ENCODE results near the gene PRPS1. TPM values are rescaled to one million over a fixed set of nuclear protein-coding genes. Genes with fewer than 3 reads are reported as not detected.

The PRPS1 gene
- total RNA-seq, 1 experiment from 2014 or later, result 87.3 TPM

DNA sequence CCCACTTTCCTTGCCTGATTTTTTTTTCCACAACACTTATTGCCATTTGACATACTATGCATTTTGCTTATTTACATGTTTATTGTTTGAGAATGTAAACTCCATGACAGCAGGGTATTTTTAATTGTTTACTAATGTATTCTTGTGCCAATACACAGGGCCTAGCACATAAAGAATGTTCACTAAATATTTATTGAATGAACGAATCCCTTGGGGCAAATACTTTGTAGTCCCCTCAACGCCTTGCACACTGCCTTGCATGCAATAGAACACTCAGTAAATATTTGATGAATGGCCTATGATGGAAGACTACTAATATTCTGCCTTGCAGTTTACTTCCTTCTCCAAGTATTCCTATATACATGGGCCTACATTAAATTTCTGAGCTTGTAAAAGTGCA is 1.4 kb upstream of the PRPS1 start:
- H3K36me3 ChIP-seq (ENCODE audit: insufficient read depth, low read length, poor library complexity, severe bottlenecking), result no peaks in the 10 kb centered on the region
- H3K27me3 ChIP-seq (replicated peaks; ENCODE audit: insufficient read depth, low read depth, low read length, poor library complexity), result no peaks in the 10 kb centered on the region
- BruUV-seq (replicated peaks), result no TSS peak
- H3K27ac ChIP-seq (ENCODE audit: low read depth, low read length, poor library complexity, severe bottlenecking), result no peak overlapping the region
- POLR2A ChIA-PET (ENCODE audit: low non-redundant PET), result no interaction called here
- H3K4me3 ChIP-seq (ENCODE audit: low read depth, low read length, poor library complexity, severe bottlenecking), result no peak overlapping the region
- no peak for TF ChIP-seq EZH2 (IDR thresholded peaks at IDR 0.05; ENCODE audit: borderline replicate concordance, low read depth, low read length, poor library complexity, severe bottlenecking)
- TF ChIP-seq, protein P1, sequence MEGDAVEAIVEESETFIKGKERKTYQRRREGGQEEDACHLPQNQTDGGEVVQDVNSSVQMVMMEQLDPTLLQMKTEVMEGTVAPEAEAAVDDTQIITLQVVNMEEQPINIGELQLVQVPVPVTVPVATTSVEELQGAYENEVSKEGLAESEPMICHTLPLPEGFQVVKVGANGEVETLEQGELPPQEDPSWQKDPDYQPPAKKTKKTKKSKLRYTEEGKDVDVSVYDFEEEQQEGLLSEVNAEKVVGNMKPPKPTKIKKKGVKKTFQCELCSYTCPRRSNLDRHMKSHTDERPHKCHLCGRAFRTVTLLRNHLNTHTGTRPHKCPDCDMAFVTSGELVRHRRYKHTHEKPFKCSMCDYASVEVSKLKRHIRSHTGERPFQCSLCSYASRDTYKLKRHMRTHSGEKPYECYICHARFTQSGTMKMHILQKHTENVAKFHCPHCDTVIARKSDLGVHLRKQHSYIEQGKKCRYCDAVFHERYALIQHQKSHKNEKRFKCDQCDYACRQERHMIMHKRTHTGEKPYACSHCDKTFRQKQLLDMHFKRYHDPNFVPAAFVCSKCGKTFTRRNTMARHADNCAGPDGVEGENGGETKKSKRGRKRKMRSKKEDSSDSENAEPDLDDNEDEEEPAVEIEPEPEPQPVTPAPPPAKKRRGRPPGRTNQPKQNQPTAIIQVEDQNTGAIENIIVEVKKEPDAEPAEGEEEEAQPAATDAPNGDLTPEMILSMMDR (conservative IDR thresholded peaks at IDR 0.05; ENCODE audit: low read depth, low read length), result no peak
- intact Hi-C loops (cut with micrococcal nuclease; ENCODE audit: unreplicated experiment), result no loop called here
- no peaks in the 10 kb centered on the region for H3K9me3 ChIP-seq (ENCODE audit: low read depth, low read length, poor library complexity, severe bottlenecking)
- CTCF ChIA-PET, result interaction anchor here (0.6 kb wide), 1 partner anchor 45 kb away, joined by 8 read pairs; no protein-coding TSS in a partner anchor
- DNase-seq (ENCODE audit: low spot score), result no peak
- H3K4me1 ChIP-seq (ENCODE audit: insufficient read depth, low read length, poor library complexity, severe bottlenecking), result peaks cover 5% of the 10 kb centered on the region

DNA sequence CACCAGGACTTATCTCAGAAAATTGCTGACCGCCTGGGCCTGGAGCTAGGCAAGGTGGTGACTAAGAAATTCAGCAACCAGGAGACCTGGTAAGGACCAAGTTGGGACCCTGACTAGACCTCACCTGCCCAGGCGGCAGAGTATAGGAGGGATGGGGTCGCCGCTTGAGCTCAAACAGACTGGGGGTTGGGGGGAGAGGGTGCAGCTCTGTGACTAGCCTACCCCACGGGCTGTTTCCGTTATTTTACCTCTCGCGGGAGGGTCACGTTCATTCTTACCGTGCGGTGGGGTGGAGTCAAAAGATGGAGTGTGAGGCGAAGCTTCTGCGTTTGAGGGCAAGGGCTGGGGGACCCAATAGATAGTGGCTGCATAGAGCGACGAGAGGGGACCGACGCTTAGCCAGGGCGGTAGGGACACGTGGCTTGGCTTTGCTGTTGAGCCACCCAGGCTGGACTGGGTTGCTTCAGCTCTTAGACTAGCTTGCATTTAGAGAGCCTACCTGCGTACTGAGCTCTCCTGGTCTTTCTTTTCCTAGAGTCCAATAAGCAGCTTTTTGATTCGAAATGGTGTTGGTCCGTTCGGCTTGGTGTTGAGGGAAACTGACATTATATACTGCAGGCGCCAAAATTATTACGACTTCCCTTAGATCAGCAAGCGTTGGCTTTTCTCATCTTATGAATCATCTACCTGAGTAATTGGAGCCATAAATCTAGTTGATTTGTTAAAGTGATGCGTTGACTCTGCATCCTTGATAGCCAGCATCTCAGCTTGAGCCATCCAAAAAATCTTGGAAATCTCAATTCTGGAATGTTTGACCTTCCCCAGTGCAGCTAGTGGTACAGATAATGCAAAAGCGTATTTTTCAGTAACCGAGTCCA is 591 bp downstream of the PRPS1 start:
- Histone ChIP-seq H3K27ac (ENCODE audit: low read depth, low read length, poor library complexity, severe bottlenecking) (peak overlapping the region; percentile 81), H3K4me1 (ENCODE audit: insufficient read depth, low read length, poor library complexity, severe bottlenecking) (peaks cover 5% of the 10 kb centered on the region), H3K27me3 (replicated peaks; ENCODE audit: insufficient read depth, low read depth, low read length, poor library complexity) (no peaks in the 10 kb centered on the region), H3K36me3 (ENCODE audit: insufficient read depth, low read length, poor library complexity, severe bottlenecking) (no peaks in the 10 kb centered on the region), H3K9me3 (ENCODE audit: low read depth, low read length, poor library complexity, severe bottlenecking) (no peaks in the 10 kb centered on the region), H3K4me3 (ENCODE audit: low read depth, low read length, poor library complexity, severe bottlenecking) (peak overlapping the region; percentile 66)
- peak; percentile 51 for DNase-seq (ENCODE audit: low spot score)
- TF ChIP-seq EZH2 (IDR thresholded peaks at IDR 0.05; ENCODE audit: borderline replicate concordance, low read depth, low read length, poor library complexity, severe bottlenecking), result no peak
- TF ChIP-seq, protein P1 (conservative IDR thresholded peaks at IDR 0.05; ENCODE audit: low read depth, low read length), result no peak
- intact Hi-C loops (cut with micrococcal nuclease; ENCODE audit: unreplicated experiment), result no loop called here
- ChIA-PET CTCF (interaction anchor here (0.5 to 1.1 kb wide), 3 partner anchors 88 to 176 kb away, joined by 3 read pairs; no protein-coding TSS in a partner anchor), POLR2A (ENCODE audit: low non-redundant PET) (interaction anchor here (0.6 kb wide), 1 partner anchor 454 kb away, joined by 3 read pairs; no protein-coding TSS in a partner anchor)
- TSS peak; percentile 45 for BruUV-seq (replicated peaks)

- TF ChIP-seq, protein P1 (conservative IDR thresholded peaks at IDR 0.05; ENCODE audit: low read depth, low read length), result peak; percentile 35; the same call in 1 of the 2 replicates
- TF ChIP-seq EZH2 (IDR thresholded peaks at IDR 0.05; ENCODE audit: borderline replicate concordance, low read depth, low read length, poor library complexity, severe bottlenecking), result no peak
- Histone ChIP-seq H3K4me3 (ENCODE audit: low read depth, low read length, poor library complexity, severe bottlenecking) (peak overlapping the region; percentile 66), H3K27me3 (replicated peaks; ENCODE audit: insufficient read depth, low read depth, low read length, poor library complexity) (no peaks in the 10 kb centered on the region), H3K9me3 (ENCODE audit: low read depth, low read length, poor library complexity, severe bottlenecking) (no peaks in the 10 kb centered on the region), H3K36me3 (ENCODE audit: insufficient read depth, low read length, poor library complexity, severe bottlenecking) (no peaks in the 10 kb centered on the region), H3K27ac (ENCODE audit: low read depth, low read length, poor library complexity, severe bottlenecking) (no peak overlapping the region), H3K4me1 (ENCODE audit: insufficient read depth, low read length, poor library complexity, severe bottlenecking) (peaks cover 5% of the 10 kb centered on the region)
- intact Hi-C loops (cut with micrococcal nuclease; ENCODE audit: unreplicated experiment), result no loop called here
- peak; percentile 22 for DNase-seq (ENCODE audit: low spot score)
- ChIA-PET POLR2A (ENCODE audit: low non-redundant PET) (no interaction called here), CTCF (no interaction called here)
- no TSS peak for BruUV-seq (replicated peaks)
These were observed 1.2 kb downstream of the PRPS1 start for GRCh38 chrX:107629540-107629909.

All from A673 (cell line).